Body of pancreas (tissue), 4 donors: ENCODE results near the gene N4BP2. TPM values are rescaled to one million over a fixed set of nuclear protein-coding genes. Genes with fewer than 3 reads are reported as not detected.

Experiments
- ATAC-seq: fragments of 150-250 bp; one replicate; pipeline ENCODE4 v1.9.1; 2016
- DNase-seq, 4 donors: peaks; one replicate each; pipeline ENCODE4 v3.0.0-alpha.2; 2019
- H3K27ac ChIP-seq, 4 donors: fragments of 200-600 bp; sonication (generic); 1 replicate in 3 of 4; 2 replicates in 1 of 4; pipeline versions ENCODE4 v1.5.1 to v1.6.1; 2016 to 2019; ENCODE audit warnings: mild to moderate bottlenecking in 1 of 4, mixed read lengths in 1 of 4, moderate library complexity in 1 of 4
- H3K27me3 ChIP-seq, 2 donors: fragments of 200-600 bp; sonication (generic); one replicate each; pipeline ENCODE4 v1.6.0; 2016; ENCODE audit warnings: mild to moderate bottlenecking in 1 of 2
- H3K36me3 ChIP-seq, 2 donors: fragments of 200-600 bp; sonication (generic); replicated peaks in 1 of 2; 2 replicates each; pipeline ENCODE4 v1.5.1; 2016; ENCODE audit warnings: low read depth in 2 of 2; ENCODE audit not compliant: insufficient read depth in 1 of 2
- H3K4me1 ChIP-seq: fragments of 200-600 bp; sonication (generic); one replicate; pipeline ENCODE4 v1.6.0; 2016
- H3K4me3 ChIP-seq, 2 donors: fragments of 200-600 bp; sonication (generic); 1 replicate in 1 of 2; 2 replicates in 1 of 2; pipeline ENCODE4 v1.5.1; 2016 to 2019
- H3K9me3 ChIP-seq, 3 donors: fragments of 200-600 bp; sonication (generic); 1 replicate in 2 of 3; 2 replicates in 1 of 3; pipeline ENCODE4 v1.5.1; 2016
- POLR2A ChIP-seq, 3 donors: fragments of 450-650 bp; IDR thresholded peaks; one replicate each; pipeline ENCODE4 v1.6.1; 2016; ENCODE audit warnings: antibody characterized with exemption in 3 of 3, mild to moderate bottlenecking in 2 of 3
- WGBS, 2 donors: methylation state at CpG; one replicate each; pipeline ENCODE4 v1.1.5; 2017; 5-methylcytosine and 5-hydroxymethylcytosine counted together
- intact Hi-C: fragments of 100-400 bp; cut with DNase I; formaldehyde crosslinking; loops from one replicate; pipeline ENCODE4 v1.15.1; 2023
- total RNA-seq, 2 donors: library from RNA; depleted of rRNA; stranded (reverse); fragments of >200 nt; gene quantifications; one replicate each; pipeline ENCODE4 v1.1.0, GENCODE V29; 2016
- TF ChIP-seq, protein P1 (sequence below), 7 experiments: fragments of 450-650 bp in 4 of 7; fragments of 200-600 bp in 3 of 7; sonication (generic) in 3 of 7; IDR thresholded peaks; one replicate each; pipeline ENCODE4 v1.5.1; 2016 to 2019; ENCODE audit warnings: antibody characterized with exemption in 7 of 7

The N4BP2 gene
- total RNA-seq, 2 donors from 2014 or later, result 14.8 to 15.0 TPM

DNA sequence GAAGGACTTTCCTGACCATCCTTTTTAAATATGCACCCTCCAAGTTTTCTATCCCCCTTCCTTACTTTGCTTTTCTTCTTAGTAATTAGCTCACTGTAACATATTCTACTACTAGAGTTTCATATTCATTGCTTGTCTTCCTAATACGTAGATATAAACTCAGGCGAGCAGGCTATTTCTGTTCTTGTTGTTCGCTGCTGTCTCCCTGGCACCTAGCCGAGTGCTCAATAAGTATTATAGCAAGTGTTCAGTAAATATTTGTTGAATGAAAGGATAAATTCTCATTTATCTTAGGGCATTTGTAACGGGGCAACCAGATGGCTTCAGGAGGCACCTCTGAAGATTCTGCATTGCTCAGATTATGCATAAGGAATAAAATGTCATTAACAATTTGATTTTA, 133.4 kb downstream of the N4BP2 start:
- DNase-seq, result peak; percentile 19 to 63 (median 63)
- 30 to 35% methylated on average over 5 of the region's 5 CpGs for WGBS, 2 donors
- Histone ChIP-seq H3K9me3 (no peaks in the 10 kb centered on the region), H3K4me3 (no peak overlapping the region), H3K27ac (no peak overlapping the region), H3K27me3 (no peaks in the 10 kb centered on the region), H3K36me3 (no peaks in the 10 kb centered on the region), H3K4me1 (peaks cover 9% of the 10 kb centered on the region)
- TF ChIP-seq POLR2A (IDR thresholded peaks at IDR 0.05), result no peak
- TF ChIP-seq, protein P1, sequence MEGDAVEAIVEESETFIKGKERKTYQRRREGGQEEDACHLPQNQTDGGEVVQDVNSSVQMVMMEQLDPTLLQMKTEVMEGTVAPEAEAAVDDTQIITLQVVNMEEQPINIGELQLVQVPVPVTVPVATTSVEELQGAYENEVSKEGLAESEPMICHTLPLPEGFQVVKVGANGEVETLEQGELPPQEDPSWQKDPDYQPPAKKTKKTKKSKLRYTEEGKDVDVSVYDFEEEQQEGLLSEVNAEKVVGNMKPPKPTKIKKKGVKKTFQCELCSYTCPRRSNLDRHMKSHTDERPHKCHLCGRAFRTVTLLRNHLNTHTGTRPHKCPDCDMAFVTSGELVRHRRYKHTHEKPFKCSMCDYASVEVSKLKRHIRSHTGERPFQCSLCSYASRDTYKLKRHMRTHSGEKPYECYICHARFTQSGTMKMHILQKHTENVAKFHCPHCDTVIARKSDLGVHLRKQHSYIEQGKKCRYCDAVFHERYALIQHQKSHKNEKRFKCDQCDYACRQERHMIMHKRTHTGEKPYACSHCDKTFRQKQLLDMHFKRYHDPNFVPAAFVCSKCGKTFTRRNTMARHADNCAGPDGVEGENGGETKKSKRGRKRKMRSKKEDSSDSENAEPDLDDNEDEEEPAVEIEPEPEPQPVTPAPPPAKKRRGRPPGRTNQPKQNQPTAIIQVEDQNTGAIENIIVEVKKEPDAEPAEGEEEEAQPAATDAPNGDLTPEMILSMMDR (IDR thresholded peaks at IDR 0.05), result no peak
- no peak for ATAC-seq
- intact Hi-C loops, result no loop called here

- Histone ChIP-seq H3K27ac (no peak overlapping the region), H3K4me1 (peaks cover 9% of the 10 kb centered on the region), H3K4me3 (no peak overlapping the region), H3K36me3 (no peaks in the 10 kb centered on the region), H3K27me3 (no peaks in the 10 kb centered on the region), H3K9me3 (no peaks in the 10 kb centered on the region)
- ATAC-seq, result no peak
- TF ChIP-seq, protein P1 (IDR thresholded peaks at IDR 0.05), result no peak
- no peak for TF ChIP-seq POLR2A (IDR thresholded peaks at IDR 0.05)
- no peak for DNase-seq
- 74 to 89% methylated on average over 5 of the region's 5 CpGs for WGBS, 2 donors
- intact Hi-C loops, result no loop called here
Measured at GRCh38 chr4:40190465-40190864, 133.8 kb downstream of the N4BP2 start.

DNA sequence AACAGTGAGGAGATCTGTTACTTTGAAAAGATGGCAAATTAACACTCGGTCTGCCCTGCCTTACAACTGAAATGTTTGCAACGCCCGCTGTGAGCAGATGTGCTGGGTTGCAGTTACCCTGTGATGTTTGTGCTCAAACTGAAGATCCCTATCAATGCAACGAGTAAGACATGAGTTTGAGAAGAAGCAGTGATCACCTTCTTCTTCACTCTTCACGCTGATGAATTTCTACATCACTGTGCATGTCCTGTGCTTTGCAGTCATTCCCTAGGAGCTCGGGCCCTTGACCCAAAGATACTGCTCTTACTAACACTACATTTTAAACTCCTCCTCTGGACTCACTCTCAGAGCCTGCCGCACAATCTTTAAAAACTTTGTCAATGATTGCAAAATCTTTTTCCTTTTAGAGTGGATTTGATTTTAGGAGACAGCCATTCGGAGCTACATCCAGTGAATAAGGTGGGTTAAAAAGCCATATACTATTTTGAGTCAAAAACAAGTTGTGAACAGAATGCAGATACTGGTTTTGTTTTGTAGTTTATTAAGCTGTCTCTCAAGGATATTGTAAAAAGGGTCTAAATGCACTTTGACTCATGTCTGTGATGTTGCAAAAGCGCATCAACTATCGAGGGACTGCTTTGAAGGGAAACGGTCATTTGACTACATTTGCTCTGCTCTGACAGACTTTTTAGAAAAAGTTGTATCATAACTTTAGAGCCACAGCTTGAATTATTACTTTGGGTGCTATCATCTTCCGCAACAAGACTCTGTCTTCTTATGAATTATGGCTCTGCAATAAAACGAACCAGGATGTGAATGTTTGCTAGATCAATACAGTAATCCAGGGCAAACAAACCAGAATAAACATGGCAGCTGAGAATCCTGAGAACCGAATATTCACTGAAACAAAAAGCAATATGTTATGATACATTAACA, 134.5 kb downstream of the N4BP2 start:
- H3K9me3 ChIP-seq, result no peaks in the 10 kb centered on the region
- peaks cover 9% of the 10 kb centered on the region for H3K4me1 ChIP-seq
- intact Hi-C loops, result no loop called here
- no peak overlapping the region for H3K27ac ChIP-seq
- 50 to 54% methylated on average over 14 of the region's 14 CpGs for WGBS, 2 donors
- H3K4me3 ChIP-seq, result no peak overlapping the region
- no peaks in the 10 kb centered on the region for H3K36me3 ChIP-seq
- DNase-seq (no peak), ATAC-seq (no peak)
- H3K27me3 ChIP-seq, result no peaks in the 10 kb centered on the region
- TF ChIP-seq POLR2A (IDR thresholded peaks at IDR 0.05), result no peak
- TF ChIP-seq, protein P1 (IDR thresholded peaks at IDR 0.05), result no peak

DNA sequence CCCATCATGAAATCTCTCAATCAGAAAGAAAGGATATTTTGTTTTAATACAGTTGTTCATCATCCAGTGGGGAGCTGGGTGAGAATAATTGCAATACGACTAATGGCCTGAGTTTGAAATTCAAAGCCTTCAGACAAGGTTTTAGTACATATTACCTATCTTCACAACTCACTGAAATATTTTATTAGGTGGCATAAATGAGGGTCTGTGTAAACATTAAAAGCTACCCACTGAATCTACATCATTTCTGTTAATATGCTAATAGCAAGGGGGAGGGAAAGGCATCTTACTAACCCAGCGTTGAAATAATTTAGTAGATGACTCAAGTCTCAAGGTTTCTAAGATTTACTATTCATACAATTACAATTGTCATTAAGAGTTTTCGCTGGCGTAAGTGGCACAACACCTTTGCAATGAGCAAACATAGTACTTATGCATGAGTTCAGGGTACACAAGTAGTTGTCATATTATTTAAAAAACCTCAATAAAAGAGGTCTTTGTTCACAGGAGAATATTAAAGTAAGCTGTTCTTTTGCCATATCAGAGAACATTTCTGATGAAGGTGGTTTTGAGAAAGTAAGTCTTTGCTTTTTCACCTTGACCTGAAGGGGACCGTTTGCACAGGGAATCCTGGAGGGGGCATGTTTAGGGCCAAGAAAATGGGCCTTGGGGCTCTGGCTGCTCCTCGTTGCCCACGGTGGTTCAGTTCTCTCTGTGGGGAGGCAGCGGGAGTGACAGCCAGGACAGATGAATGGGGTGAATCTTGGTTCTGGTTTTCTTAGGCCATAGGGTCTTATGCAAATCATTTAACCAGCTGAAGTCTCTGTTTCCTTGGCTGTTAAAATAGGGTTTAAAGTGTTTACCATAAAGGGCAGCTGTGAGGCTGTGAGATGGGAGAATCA, 135.7 kb downstream of the N4BP2 start:
- DNase-seq, result no peak
- Histone ChIP-seq H3K27me3 (no peaks in the 10 kb centered on the region), H3K36me3 (no peaks in the 10 kb centered on the region), H3K9me3 (no peaks in the 10 kb centered on the region), H3K4me1 (peaks cover 9% of the 10 kb centered on the region), H3K27ac (no peak overlapping the region), H3K4me3 (no peak overlapping the region)
- TF ChIP-seq POLR2A (IDR thresholded peaks at IDR 0.05), result no peak
- TF ChIP-seq, protein P1 (IDR thresholded peaks at IDR 0.05), result no peak
- intact Hi-C loops, result no loop called here
- ATAC-seq, result no peak
- WGBS, 2 donors, result 76 to 77% methylated on average over 8 of the region's 8 CpGs
